ENCODE data around the gene CDYL.

Gene CDYL

DNA sequence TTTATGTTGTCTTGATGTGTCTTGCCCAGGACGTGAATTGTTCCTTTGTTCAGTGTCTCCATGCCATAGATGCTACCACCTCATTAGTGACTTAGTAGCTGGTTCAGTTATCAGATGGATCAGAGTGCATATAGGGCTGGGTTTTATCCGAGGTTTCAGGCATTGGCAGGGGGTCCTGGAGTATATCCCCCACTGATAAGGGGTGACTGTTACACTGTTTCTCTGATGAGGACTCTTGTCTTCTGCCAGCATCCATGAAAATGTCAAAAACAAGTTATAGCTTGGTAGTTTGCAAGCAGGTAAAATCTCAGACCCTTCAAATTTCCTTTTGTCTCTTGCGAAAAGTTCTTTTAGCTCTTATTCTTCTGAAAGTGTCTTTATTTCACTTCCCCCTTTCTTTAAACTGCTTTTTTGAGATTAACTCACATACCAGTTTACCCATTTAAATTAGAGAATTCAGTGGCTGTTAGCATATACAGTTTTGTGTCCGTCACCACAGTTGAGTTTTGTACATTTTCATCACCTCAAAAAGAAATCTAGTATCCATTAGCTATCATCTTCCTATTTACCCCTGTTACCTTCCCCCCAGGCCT lies 109.2 kb downstream of the CDYL start:
- DNase-seq (ENCODE audit: low spot score), result no peak

DNA sequence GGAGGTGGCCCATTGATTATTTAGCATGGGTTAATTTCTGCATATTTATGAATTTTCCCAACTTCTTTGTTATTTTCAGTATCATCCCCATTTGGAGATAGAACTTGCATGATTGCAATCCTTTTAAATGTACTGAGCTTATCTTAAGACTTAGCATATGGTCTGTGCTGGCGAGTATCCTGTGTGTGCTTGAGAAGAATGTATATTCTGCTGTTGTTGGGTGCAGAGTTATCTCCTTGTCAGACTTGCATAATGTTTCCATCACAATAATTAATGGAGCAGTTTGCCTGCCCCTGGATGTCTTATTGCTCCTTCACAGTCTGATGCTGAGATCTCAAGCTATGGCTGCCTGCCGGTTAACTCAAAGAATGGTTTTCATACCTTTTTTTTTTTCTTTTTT lies 112.6 kb downstream of the CDYL start:
- no peak for DNase-seq (ENCODE audit: low spot score)

DNA sequence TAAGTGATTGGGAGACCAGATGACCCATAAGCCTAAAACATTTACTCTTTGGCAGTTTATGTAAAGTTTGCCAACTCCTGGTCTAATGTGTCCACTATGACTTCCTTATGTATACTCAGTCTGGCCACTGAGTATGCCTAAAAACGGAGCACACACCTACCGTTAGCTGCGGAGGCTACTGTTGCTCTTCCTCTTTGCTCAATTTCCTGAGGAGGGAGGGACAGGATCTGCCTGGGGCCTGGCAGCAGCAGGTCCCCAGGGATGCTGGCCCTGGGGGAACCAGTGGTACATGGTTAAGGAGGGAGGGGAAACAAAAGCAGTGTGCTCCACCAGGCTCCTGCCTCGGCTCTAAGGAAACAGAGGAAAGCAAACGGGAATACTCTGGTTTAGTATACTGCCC lies 113.5 kb downstream of the CDYL start:
- DNase-seq (ENCODE audit: low spot score), result no peak

GRCh38 chr6:4890191-4890590 lies 114.0 kb downstream of the CDYL start:
- no peak for DNase-seq (ENCODE audit: low spot score)

DNA sequence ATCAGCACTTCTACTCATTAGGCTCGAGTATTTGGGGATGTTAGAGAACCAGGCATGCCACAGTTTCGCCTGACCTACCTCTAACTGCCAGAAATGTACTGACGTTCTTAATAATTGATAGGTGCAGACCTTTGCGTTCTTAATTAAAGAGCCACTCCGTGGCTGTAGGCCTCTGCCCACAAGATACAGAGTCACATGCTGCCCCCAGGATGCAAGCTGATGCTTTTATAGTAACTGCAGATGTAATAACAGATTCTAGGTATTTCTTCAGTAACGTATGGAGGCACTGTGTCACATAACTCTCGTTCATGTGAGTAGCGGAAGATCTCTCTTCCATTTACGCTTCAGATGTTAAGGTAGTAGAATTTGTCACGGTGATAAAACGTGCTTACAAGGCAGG lies 114.4 kb downstream of the CDYL start:
- no peak for DNase-seq (ENCODE audit: low spot score)

GRCh38 chr6:4891141-4891540 lies 114.9 kb downstream of the CDYL start:
- DNase-seq (ENCODE audit: low spot score), result no peak

- no peak for DNase-seq (ENCODE audit: low spot score)
Observed at GRCh38 chr6:4892785-4893485, 116.7 kb downstream of the CDYL start.

DNA sequence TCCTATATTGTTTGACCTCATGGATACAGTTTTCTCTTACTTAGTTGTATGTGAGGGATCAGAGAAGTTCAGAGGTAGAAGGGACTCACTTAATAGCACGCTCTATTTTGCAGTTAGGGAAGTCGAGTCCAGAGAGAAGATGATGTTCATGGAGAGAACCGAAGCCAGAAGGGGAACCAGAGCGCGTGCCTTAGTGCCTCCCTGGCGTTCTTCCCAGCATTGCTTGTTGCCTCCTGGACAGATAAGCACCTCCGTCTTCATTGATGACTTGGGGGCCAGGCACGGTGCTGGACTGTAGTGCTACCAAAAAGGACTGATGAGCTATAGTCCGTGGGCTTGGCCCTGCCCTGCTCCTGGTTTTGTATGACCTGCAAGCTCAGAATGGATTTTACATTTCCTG lies 117.8 kb downstream of the CDYL start:
- DNase-seq (ENCODE audit: low spot score), result no peak

DNA sequence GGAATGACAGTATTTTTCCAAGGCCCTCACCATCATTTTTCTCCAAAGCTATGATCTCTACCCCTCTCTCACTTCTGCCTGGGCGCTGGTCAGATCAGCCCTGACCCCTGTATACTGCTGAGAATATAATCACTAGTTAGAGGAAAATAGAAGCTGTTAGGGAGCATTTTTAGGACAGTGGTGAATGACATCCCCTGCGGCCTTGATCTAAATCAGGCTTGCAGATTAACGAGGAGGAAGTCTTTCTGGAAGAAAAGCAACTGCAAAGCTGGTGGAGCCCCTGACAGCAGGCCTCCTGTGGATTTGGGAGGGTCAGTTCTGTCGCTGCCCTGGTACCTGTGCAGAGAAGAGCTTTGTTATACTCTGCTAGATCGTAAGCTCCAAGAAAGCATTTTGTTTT lies 119.8 kb downstream of the CDYL start:
- no peak for DNase-seq (ENCODE audit: low spot score)

DNA sequence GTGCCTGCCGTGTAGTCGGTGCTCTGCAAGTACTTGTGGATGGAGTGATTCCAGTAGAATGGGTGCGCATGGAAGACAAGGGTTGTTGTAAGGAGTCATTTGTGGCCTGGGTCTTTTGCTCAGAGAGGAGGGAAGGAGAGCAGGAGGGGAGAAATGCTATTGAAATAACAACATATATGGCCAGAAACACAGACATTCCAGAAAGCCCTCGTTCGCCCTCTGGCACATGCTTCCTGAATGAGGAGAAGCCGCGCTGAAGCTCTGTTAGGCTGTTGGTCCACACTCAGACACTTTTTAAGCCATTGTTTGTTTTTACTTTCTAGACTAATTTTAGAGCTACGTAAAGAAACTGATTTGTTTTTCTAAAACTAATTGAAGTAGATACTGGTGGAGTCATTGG lies 120.2 kb downstream of the CDYL start:
- DNase-seq (ENCODE audit: low spot score), result no peak

GRCh38 chr6:4899249-4900034 lies 123.2 kb downstream of the CDYL start:
- no peak for DNase-seq (ENCODE audit: low spot score)

- no peak for DNase-seq (ENCODE audit: low spot score)
Observed at GRCh38 chr6:4901386-4902061, 125.3 kb downstream of the CDYL start.

DNA sequence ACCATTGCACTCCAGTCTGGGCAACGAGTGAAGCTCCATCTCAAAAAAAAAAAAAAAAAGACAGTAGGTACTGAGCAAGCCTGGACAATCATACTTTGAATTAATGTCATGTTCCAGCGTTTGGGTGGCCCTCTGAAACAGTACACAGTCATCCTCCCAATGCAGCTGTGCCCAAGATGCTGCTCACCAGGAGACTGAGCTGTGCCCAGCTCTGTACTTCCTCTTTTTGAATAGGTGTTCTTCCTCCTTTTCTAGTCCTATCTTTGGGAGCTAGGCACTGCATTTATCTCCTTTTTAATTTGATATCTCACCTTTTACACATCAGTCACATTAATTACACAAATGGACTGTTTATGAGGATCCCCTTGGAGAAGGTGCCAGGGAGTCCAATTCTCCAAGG lies 126.2 kb downstream of the CDYL start:
- DNase-seq (ENCODE audit: low spot score), result no peak

- DNase-seq (ENCODE audit: low spot score), result no peak
Observed at GRCh38 chr6:4903121-4903520, 126.9 kb downstream of the CDYL start.

DNA sequence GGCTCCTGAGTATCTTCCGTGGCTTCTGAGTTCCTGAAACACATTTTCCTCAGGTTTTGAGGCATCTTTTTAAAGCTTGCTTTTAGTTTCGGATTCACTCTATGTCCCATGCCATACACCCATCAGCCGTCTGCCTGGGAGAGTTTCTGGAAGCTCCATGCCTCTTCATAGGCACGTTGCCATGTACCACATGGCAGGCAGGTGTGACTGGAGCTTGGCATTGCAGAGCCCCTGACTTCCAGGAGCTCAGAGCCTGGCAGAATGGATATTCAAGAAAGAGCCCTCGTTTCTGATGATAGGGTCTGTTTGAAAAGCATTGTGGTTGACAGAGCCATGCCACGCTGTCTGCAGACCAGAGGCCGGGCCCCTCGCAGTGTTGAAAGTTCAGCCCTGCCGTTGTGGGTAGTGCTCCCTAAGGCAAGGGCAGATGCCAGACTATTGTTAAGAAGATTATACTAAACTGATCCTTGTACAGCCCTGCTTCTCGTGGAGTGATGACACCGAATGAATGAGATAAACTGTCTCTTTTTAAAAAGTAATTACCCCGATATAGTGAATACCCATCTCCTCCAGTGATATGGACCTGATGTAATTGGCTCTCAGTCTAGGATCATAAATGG lies 127.7 kb downstream of the CDYL start:
- no peak for DNase-seq (ENCODE audit: low spot score)

GRCh38 chr6:4904461-4905025 lies 128.3 kb downstream of the CDYL start:
- DNase-seq (ENCODE audit: low spot score), result no peak

DNA sequence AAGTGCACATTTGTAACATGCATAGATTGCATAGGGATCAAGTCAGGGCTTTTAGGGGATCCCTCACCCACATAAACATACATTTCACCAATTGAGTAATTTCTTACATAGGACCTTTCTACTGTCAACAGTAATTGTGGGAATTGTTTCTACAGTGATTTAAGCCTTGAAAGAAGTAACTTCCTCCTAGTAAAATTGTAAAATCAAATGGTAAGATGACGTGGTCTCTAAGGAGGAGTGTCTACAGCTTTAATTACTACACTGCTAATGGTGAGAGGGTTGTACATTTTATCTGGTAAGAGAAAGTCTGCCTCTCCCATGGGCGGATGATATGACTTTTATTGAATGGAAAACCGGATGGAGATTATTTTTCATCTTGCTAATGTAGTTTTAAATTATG lies 129.6 kb downstream of the CDYL start:
- DNase-seq (ENCODE audit: low spot score), result no peak

GRCh38 chr6:4906293-4907276 lies 130.4 kb downstream of the CDYL start:
- DNase-seq (ENCODE audit: low spot score), result no peak

DNA sequence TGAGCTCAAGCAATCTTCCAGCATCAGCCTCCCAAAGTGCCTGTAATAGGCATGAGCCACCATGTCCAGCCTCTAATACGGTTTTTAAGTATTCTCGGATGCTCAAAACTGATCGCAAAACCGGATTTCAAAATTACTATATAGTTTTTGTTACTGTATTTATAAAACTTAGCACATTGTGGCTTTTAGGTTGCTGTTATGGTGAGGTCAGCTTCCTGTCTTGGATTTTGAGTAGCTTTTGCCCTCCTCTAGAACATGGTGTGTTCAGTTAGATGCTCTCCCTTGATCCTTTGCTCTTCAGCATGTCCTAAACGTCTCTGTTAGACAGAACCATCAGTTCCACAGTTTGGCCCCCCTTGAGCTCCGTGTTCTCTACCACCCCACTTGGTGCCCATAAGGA lies 131.4 kb downstream of the CDYL start:
- DNase-seq (ENCODE audit: low spot score), result no peak

DNA sequence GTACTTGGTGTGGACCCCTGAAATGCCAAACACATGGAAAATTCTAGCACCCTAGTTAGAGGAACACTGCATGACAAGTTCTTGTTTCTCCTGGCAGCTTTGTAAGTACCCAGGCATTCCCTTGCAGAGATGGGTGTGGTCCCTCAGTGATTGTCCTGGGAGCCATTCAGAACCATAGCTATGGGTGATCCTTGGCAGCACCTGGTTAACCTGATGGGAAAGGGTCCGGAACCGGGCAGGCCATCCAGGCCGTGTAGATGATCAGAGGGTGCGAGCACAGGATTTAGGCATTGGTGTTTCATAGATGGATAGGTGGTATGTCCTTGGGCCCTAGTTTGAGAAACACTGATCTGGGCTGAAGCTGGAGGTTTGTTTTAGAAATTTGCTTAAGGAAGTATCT lies 131.9 kb downstream of the CDYL start:
- DNase-seq (ENCODE audit: low spot score), result no peak
